HEK293 (cell line): ENCODE results near the gene SCAMP3.

Experiments used
- HIC1 ChIP-seq: fragments of 450-650 bp; formaldehyde crosslinking; IDR thresholded peaks from 2 replicates; pipeline ENCODE4 v1.5.1; 2016; ENCODE audit warnings: missing biosample characterization, missing genetic modification characterization
- REST ChIP-seq: fragments of 450-650 bp; formaldehyde crosslinking; IDR thresholded peaks from 2 replicates; pipeline ENCODE4 v1.5.1; 2016; ENCODE audit warnings: missing biosample characterization, missing genetic modification characterization
- TCF7L2 ChIP-seq: IDR thresholded peaks from 2 replicates; pipeline ENCODE4 v1.6.1; 2011; ENCODE audit warnings: low read depth, mild to moderate bottlenecking, inconsistent platforms, low read length, moderate library complexity, borderline replicate concordance
- YY1 ChIP-seq: fragments of 450-650 bp; formaldehyde crosslinking; IDR thresholded peaks from 2 replicates; pipeline ENCODE4 v1.5.1; 2018; ENCODE audit warnings: missing biosample characterization, missing genetic modification characterization
- ZFP3 ChIP-seq: fragments of 450-650 bp; formaldehyde crosslinking; IDR thresholded peaks from 2 replicates; pipeline ENCODE4 v1.5.1; 2016; ENCODE audit warnings: low read depth, missing biosample characterization, missing genetic modification characterization
- ZNF121 ChIP-seq: fragments of 450-650 bp; formaldehyde crosslinking; IDR thresholded peaks from 2 replicates; pipeline ENCODE4 v1.5.1; 2016; ENCODE audit warnings: missing biosample characterization, missing genetic modification characterization
- ZNF704 ChIP-seq: fragments of 450-650 bp; formaldehyde crosslinking; IDR thresholded peaks from 2 replicates; pipeline ENCODE4 v1.5.1; 2016; ENCODE audit warnings: missing biosample characterization, missing genetic modification characterization
- TF ChIP-seq, protein P1 (sequence below): fragments of 450-650 bp; formaldehyde crosslinking; IDR thresholded peaks from 2 replicates; pipeline ENCODE4 v1.5.1; 2016; ENCODE audit warnings: missing biosample characterization, missing genetic modification characterization
- TF ChIP-seq, protein P2 (sequence below): fragments of 450-650 bp; IDR thresholded peaks from 2 replicates; pipeline ENCODE4 v1.5.1; 2018; ENCODE audit warnings: missing biosample characterization, mild to moderate bottlenecking, missing genetic modification characterization

DNA sequence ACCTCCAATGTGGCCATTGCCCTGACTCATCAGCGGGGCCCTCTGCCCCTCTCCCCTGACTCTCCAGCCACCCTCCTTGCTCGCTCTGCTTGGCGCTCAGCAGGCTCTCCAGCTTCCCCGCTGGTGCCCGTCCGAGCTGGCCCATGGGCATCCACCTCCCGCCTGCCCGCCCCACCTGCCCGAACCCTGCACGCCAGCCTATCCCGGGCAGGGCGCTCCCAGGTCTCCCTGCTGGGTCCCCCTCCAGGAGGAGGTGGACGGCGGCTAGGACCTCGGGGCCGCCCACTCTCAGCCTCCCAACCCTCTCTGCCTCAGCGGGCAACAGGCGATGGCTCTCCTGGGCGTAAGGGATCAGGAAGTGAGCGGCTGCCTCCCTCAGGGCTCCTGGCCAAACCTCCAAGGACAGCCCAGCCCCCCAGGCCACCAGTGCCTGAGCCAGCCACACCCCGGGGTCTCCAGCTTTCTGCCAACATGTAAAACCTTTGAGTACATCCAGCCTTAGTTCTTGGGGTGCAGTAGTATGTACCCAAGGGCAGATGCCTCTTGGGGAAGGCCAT, 25.9 kb upstream of the SCAMP3 start:
- no peak for TF ChIP-seq HIC1 (tag by site-specific recombination)
- no peak for TF ChIP-seq ZNF121 (tag by site-specific recombination)
- TF ChIP-seq, protein P1, sequence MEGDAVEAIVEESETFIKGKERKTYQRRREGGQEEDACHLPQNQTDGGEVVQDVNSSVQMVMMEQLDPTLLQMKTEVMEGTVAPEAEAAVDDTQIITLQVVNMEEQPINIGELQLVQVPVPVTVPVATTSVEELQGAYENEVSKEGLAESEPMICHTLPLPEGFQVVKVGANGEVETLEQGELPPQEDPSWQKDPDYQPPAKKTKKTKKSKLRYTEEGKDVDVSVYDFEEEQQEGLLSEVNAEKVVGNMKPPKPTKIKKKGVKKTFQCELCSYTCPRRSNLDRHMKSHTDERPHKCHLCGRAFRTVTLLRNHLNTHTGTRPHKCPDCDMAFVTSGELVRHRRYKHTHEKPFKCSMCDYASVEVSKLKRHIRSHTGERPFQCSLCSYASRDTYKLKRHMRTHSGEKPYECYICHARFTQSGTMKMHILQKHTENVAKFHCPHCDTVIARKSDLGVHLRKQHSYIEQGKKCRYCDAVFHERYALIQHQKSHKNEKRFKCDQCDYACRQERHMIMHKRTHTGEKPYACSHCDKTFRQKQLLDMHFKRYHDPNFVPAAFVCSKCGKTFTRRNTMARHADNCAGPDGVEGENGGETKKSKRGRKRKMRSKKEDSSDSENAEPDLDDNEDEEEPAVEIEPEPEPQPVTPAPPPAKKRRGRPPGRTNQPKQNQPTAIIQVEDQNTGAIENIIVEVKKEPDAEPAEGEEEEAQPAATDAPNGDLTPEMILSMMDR (tag by site-specific recombination): no peak
- no peak for TF ChIP-seq TCF7L2
- no peak for TF ChIP-seq ZNF704 (tag by site-specific recombination)
- TF ChIP-seq, protein P2, sequence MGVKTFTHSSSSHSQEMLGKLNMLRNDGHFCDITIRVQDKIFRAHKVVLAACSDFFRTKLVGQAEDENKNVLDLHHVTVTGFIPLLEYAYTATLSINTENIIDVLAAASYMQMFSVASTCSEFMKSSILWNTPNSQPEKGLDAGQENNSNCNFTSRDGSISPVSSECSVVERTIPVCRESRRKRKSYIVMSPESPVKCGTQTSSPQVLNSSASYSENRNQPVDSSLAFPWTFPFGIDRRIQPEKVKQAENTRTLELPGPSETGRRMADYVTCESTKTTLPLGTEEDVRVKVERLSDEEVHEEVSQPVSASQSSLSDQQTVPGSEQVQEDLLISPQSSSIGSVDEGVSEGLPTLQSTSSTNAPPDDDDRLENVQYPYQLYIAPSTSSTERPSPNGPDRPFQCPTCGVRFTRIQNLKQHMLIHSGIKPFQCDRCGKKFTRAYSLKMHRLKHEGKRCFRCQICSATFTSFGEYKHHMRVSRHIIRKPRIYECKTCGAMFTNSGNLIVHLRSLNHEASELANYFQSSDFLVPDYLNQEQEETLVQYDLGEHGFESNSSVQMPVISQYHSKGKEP (tag by site-specific recombination): no peak
- TF ChIP-seq REST (tag by site-specific recombination): no peak
- TF ChIP-seq YY1 (tag by site-specific recombination): no peak
- TF ChIP-seq ZFP3 (tag by site-specific recombination): no peak
